Thyroid gland (tissue), 4 donors: ENCODE measurements around the gene ECT2L.

Experiments used
- POLR2A ChIP-seq, 2 donors: fragments of 450-650 bp; IDR thresholded peaks; one replicate each; pipeline ENCODE4 v1.6.1; 2017; ENCODE audit warnings: antibody characterized with exemption in 2 of 2, mild to moderate bottlenecking in 2 of 2, moderate library complexity in 1 of 2
- TF ChIP-seq, protein P1 (sequence below), 6 experiments: fragments of 200-600 bp in 3 of 6; fragments of 450-650 bp in 3 of 6; sonication (generic) in 3 of 6; IDR thresholded peaks; one replicate each; pipeline ENCODE4 v1.5.1; 2016 to 2019; ENCODE audit warnings: antibody characterized with exemption in 6 of 6, mild to moderate bottlenecking in 2 of 6, inconsistent platforms in 1 of 6, moderate library complexity in 1 of 6

DNA sequence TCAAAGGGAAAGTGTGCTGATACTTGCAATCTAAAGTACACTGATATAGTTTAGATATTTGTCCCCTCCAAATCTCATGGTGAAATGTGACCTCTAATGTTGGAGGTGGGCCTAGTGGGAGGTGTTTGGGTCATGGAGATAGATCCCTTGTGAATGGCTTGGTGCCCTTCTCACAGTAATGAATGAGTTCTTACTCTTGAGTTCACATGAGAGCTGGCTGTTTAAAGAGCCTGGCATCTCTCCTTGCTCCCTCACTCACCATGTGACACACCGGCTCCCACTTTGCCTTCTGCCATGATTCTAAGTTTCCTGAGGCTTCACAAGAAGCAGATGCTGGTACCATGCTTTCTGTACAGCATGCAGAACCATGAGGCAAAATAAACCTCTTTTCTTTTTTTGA is 114.1 kb downstream of the ECT2L start:
- no peak for TF ChIP-seq POLR2A (IDR thresholded peaks at IDR 0.05)
- TF ChIP-seq, protein P1, sequence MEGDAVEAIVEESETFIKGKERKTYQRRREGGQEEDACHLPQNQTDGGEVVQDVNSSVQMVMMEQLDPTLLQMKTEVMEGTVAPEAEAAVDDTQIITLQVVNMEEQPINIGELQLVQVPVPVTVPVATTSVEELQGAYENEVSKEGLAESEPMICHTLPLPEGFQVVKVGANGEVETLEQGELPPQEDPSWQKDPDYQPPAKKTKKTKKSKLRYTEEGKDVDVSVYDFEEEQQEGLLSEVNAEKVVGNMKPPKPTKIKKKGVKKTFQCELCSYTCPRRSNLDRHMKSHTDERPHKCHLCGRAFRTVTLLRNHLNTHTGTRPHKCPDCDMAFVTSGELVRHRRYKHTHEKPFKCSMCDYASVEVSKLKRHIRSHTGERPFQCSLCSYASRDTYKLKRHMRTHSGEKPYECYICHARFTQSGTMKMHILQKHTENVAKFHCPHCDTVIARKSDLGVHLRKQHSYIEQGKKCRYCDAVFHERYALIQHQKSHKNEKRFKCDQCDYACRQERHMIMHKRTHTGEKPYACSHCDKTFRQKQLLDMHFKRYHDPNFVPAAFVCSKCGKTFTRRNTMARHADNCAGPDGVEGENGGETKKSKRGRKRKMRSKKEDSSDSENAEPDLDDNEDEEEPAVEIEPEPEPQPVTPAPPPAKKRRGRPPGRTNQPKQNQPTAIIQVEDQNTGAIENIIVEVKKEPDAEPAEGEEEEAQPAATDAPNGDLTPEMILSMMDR (IDR thresholded peaks at IDR 0.05): no peak
